GM21723 (cell line): ENCODE measurements around the gene ERO1B.
A peak's percentile ranks its signal among the peaks of the same experiment; 100 is the strongest.
"Not testable (repeated sequence)": the region's sequence is repeated elsewhere in the genome, so short reads cannot be mapped to it uniquely, and the experiment has no call there.

Experiments used
- ATAC-seq: cut with Tn5 transposase; IDR thresholded peaks from one replicate; pipeline ENCODE4 v1.9.1; 2021; ENCODE audit warnings: mild to moderate bottlenecking, moderate library complexity; ENCODE audit not compliant: unreplicated experiment

Gene ERO1B

GRCh38 chr1:236193184-236193583 is 88.6 kb downstream of the ERO1B start:
- no peak for ATAC-seq

GRCh38 chr1:236188084-236188483 is 93.7 kb downstream of the ERO1B start:
- ATAC-seq, result not testable (repeated sequence)

- not testable (repeated sequence) for ATAC-seq
Measured at GRCh38 chr1:236186471-236186870, 95.3 kb downstream of the ERO1B start.

GRCh38 chr1:236185687-236186086 is 96.1 kb downstream of the ERO1B start:
- ATAC-seq, result no peak

GRCh38 chr1:236181059-236181458 is 100.7 kb downstream of the ERO1B start:
- ATAC-seq, result no peak

GRCh38 chr1:236179634-236180033 is 102.1 kb downstream of the ERO1B start:
- ATAC-seq, result no peak

- no peak for ATAC-seq
Measured at GRCh38 chr1:236176337-236177336, 105.1 kb downstream of the ERO1B start.

- ATAC-seq, result peak; percentile 85
Measured at GRCh38 chr1:236175642-236176336, 106.0 kb downstream of the ERO1B start.

GRCh38 chr1:236173174-236173767 is 108.5 kb downstream of the ERO1B start:
- no peak for ATAC-seq

GRCh38 chr1:236172041-236172579 is 109.6 kb downstream of the ERO1B start:
- ATAC-seq, result no peak

GRCh38 chr1:236168716-236169429 is 112.9 kb downstream of the ERO1B start:
- peak; percentile 58 for ATAC-seq

- ATAC-seq, result no peak
Measured at GRCh38 chr1:236167578-236167977, 114.2 kb downstream of the ERO1B start.

- no peak for ATAC-seq
Measured at GRCh38 chr1:236167154-236167553, 114.6 kb downstream of the ERO1B start.

GRCh38 chr1:236166041-236166440 is 115.7 kb downstream of the ERO1B start:
- no peak for ATAC-seq
